Fibroblast of upper back skin (primary cell): ENCODE data around the gene HDAC7.
"Not testable (repeated sequence)": the region's sequence is repeated elsewhere in the genome, so short reads cannot be mapped to it uniquely, and the experiment has no call there.

Experiments used
- DNase-seq: peaks from one replicate; pipeline ENCODE4 v3.0.0-alpha.2; 2013

HDAC7 gene

GRCh38 chr12:47811581-47812484 lies 7.9 kb downstream of the HDAC7 start:
- peak; percentile 81 for DNase-seq

GRCh38 chr12:47811072-47811396 lies 8.7 kb downstream of the HDAC7 start:
- no peak for DNase-seq

- not testable (repeated sequence) for DNase-seq
Measured at GRCh38 chr12:47809518-47809917, 10.2 kb downstream of the HDAC7 start.

GRCh38 chr12:47808574-47809365 lies 10.9 kb downstream of the HDAC7 start:
- DNase-seq = no peak

- DNase-seq = peak; percentile 48
Measured at GRCh38 chr12:47808050-47808449, 11.7 kb downstream of the HDAC7 start.

GRCh38 chr12:47807338-47807737 lies 12.4 kb downstream of the HDAC7 start:
- DNase-seq = no peak

GRCh38 chr12:47805417-47805816 lies 14.3 kb downstream of the HDAC7 start:
- DNase-seq = no peak

- DNase-seq = no peak
Measured at GRCh38 chr12:47804171-47804570, 15.5 kb downstream of the HDAC7 start.

- no peak for DNase-seq
Measured at GRCh38 chr12:47803191-47803875, 16.4 kb downstream of the HDAC7 start.

GRCh38 chr12:47802312-47802711 lies 17.4 kb downstream of the HDAC7 start:
- no peak for DNase-seq

GRCh38 chr12:47801904-47802246 lies 17.8 kb downstream of the HDAC7 start:
- no peak for DNase-seq

GRCh38 chr12:47801170-47801903 lies 18.4 kb downstream of the HDAC7 start:
- DNase-seq = no peak

GRCh38 chr12:47800582-47800981 lies 19.1 kb downstream of the HDAC7 start:
- DNase-seq = no peak

GRCh38 chr12:47799357-47799955 lies 20.2 kb downstream of the HDAC7 start:
- DNase-seq = no peak

GRCh38 chr12:47798382-47798948 lies 21.2 kb downstream of the HDAC7 start:
- no peak for DNase-seq

- DNase-seq = no peak
Measured at GRCh38 chr12:47797441-47797840, 22.3 kb downstream of the HDAC7 start.

GRCh38 chr12:47795814-47796411 lies 23.8 kb downstream of the HDAC7 start:
- DNase-seq = no peak

- DNase-seq = no peak
Measured at GRCh38 chr12:47795121-47795813, 24.4 kb downstream of the HDAC7 start.

- no peak for DNase-seq
Measured at GRCh38 chr12:47794679-47795078, 25.0 kb downstream of the HDAC7 start.

- no peak for DNase-seq
Measured at GRCh38 chr12:47793015-47793681, 26.6 kb downstream of the HDAC7 start.
